ENCODE results near the gene ITGAV.
"Not testable (repeated sequence)": the region's sequence is repeated elsewhere in the genome, so short reads cannot be mapped to it uniquely, and the experiment has no call there.

ITGAV gene

GRCh38 chr2:186589612-186590349, at the start of gene ITGAV:
ITGAV (plus strand) TSS chr2:186590056; CDS start chr2:186590339, 283 bp downstream.
- DNase-seq (ENCODE audit: low read depth): peak; percentile 95

GRCh38 chr2:186540941-186541340, 48.9 kb upstream of the ITGAV start:
- DNase-seq (ENCODE audit: low read depth): no peak

- no peak for DNase-seq (ENCODE audit: low read depth)
These were observed 47.9 kb upstream of the ITGAV start for GRCh38 chr2:186542002-186542401.

- peak; percentile 74 for DNase-seq (ENCODE audit: low read depth)
These were observed 46.2 kb upstream of the ITGAV start for GRCh38 chr2:186543561-186544131.

GRCh38 chr2:186544255-186544675, 45.6 kb upstream of the ITGAV start:
- DNase-seq (ENCODE audit: low read depth): peak; percentile 94

- DNase-seq (ENCODE audit: low read depth): no peak
These were observed 43.0 kb upstream of the ITGAV start for GRCh38 chr2:186546846-186547245.

GRCh38 chr2:186551323-186552050, 38.4 kb upstream of the ITGAV start:
- DNase-seq (ENCODE audit: low read depth): no peak

- no peak for DNase-seq (ENCODE audit: low read depth)
These were observed 35.4 kb upstream of the ITGAV start for GRCh38 chr2:186554429-186554828.

GRCh38 chr2:186554850-186555671, 34.8 kb upstream of the ITGAV start:
- DNase-seq (ENCODE audit: low read depth): peak; percentile 38

- no peak for DNase-seq (ENCODE audit: low read depth)
These were observed 31.2 kb upstream of the ITGAV start for GRCh38 chr2:186558512-186559276.

GRCh38 chr2:186559370-186559769, 30.5 kb upstream of the ITGAV start:
- no peak for DNase-seq (ENCODE audit: low read depth)

- DNase-seq (ENCODE audit: low read depth): no peak
These were observed 30.0 kb upstream of the ITGAV start for GRCh38 chr2:186559848-186560247.

GRCh38 chr2:186560254-186560653, 29.6 kb upstream of the ITGAV start:
- DNase-seq (ENCODE audit: low read depth): no peak

DNA sequence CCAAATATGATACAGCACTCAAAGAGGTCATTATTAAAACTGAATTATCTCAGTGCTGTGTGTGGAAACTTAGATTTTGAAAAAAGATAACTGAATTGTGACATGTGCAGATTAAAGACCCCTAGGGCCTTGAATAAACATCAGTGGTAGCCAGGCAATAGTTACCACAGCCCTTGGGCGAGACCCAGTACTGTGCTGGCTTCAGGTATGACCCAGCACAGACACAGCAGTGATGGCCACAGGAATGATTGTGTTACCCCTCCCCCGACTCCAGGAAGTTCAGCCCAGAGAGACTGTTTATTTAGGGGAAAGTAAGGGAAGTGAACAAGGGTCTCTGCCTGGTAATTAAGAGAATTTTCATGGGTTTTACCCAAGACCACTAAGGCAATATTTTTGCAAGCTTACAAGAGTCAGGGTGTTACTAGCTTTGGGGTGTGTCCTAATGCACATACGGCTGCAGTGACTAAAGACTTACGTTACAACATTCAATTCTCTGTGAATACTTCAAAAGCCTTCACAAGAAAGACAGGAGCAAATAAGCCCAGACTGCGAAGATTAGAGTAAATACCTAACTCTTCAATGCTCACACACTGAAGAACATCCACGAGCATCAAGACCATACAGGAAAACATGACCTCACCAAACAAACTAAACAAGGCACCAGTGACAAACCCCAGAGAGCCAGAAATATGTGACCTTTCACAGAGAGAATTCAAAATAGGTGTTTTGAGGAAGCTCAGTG, 28.2 kb upstream of the ITGAV start:
- DNase-seq (ENCODE audit: low read depth): no peak

DNA sequence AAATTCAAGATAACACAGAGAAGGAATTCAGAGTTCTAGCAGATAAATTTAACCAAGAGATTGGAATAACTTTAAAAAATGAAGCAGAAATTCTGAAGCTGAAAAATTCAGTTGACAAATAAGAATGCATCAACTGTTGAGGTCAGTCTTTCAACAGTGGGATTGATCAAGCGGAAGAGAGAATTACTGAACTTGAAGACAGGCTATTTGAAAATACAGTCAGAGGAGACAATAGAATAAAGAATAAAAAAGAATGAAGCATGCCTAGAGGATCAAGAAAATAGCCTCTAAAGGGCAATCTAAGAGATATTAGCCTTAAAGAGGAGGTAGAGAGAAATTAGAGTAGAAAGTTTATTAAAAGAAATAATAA, 27.7 kb upstream of the ITGAV start:
- no peak for DNase-seq (ENCODE audit: low read depth)

GRCh38 chr2:186568600-186568999, 21.3 kb upstream of the ITGAV start:
- not testable (repeated sequence) for DNase-seq (ENCODE audit: low read depth)

- DNase-seq (ENCODE audit: low read depth): not testable (repeated sequence)
These were observed 20.7 kb upstream of the ITGAV start for GRCh38 chr2:186569127-186569526.

GRCh38 chr2:186569897-186570296, 20.0 kb upstream of the ITGAV start:
- DNase-seq (ENCODE audit: low read depth): no peak

DNA sequence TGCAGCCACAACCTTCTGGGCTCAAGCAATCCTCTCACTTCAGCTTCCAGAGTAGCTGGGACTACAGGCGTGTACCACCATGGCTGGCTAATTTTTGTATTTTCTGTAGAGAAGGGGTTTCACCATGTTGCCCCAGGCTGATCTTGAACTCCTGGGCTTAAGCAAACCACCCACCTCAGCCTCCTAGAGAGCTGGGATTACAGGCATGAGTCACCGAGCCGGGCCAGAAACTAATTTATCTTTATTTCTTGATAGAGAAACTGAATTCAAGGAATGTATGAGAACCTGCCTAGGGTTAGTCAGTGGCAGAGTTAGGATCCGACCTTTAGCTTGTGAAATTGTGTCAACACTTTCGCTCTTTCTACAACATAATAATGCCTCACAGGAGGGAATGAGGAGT, 19.3 kb upstream of the ITGAV start:
- peak; percentile 79 for DNase-seq (ENCODE audit: low read depth)

- no peak for DNase-seq (ENCODE audit: low read depth)
These were observed 17.2 kb upstream of the ITGAV start for GRCh38 chr2:186572705-186573104.

DNA sequence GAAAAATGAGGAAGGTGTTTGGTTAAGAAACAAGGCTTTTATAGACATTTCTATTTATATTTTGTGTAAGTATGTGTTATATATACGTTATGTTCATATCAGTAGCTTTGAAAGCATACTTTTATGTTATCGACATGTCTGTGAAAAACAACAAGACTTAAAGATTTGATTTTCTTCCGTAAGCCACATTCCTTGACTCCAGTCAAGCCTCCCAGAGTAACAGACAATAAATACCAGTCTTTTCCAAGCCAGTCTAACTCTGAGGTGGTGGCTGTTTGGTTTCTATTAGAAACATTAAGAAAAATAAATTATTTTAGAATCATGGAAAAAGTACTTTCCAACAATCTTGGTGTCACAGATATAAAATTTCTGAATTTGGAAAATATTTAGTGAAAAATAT, 16.3 kb upstream of the ITGAV start:
- DNase-seq (ENCODE audit: low read depth): no peak
